ENCODE results near the gene STIMATE.

The STIMATE gene

GRCh38 chr3:52892625-52893311 lies 4.6 kb downstream of the STIMATE start:
- peak; percentile 41 for DNase-seq

- DNase-seq: no peak
These were observed 5.1 kb downstream of the STIMATE start for GRCh38 chr3:52892290-52892624.

DNA sequence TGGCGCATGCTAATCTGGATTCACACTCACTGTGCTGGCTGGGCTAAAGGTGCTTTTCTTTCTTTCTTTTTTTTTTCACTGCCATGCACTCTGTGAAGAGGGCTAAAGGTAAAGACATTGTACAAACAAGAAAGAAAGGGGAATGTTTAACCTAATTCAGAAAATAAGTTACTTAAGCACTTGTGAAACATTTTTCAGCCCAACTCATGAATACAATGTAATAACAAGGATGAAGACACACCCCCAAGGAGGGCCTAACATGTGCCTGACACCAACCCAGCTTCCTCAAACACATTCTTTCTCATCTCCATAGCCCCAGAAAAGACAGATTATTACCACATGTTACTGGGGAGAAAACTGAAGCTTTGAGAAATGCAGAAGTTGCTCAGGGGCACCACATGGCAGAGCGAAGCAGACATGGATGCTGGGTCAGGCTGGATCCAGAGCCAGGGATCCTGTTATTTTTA lies 5.7 kb downstream of the STIMATE start:
- DNase-seq: no peak

DNA sequence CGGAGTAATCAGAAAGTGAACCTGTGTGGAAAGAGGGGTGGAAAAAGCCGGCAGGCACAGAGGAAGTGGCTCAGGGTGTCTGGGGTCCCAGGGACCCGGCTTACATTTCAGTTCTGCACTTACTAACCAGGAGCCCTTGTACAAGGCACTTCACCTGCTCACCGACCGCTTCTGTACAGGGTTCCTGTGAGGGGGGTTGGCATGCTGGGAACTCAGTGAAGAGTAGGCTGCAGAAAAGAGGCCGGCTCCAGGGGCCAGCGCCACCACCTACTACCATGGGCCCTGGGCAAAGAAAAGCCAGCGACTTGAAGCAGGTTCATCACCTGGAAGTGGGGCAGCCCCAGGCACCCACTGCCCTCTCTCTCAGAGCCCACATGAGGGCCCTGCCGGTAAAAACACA lies 6.2 kb downstream of the STIMATE start:
- peak; percentile 23 for DNase-seq

GRCh38 chr3:52890735-52891134 lies 6.6 kb downstream of the STIMATE start:
- DNase-seq: peak; percentile 50

GRCh38 chr3:52889901-52890300 lies 7.4 kb downstream of the STIMATE start:
- no peak for DNase-seq

DNA sequence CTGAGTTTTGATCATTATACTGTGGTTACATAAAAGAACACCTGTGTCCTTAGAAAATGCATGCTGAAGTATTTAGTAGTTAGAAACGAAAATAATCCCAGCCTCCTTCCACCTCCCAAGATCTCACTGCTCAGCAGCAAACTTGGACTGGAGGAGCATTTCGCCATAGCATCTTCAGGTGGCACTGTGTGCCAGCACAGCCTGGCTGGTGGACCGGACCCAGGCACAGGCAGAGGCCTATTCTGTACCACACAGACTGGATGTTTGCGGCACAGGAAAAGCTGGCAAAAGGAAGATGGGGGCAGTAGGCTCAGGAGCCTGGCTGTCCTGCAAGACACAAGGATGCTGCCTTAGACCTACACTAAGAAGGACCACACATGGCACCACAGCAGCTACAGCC lies 10.2 kb downstream of the STIMATE start:
- DNase-seq: no peak

GRCh38 chr3:52886049-52886730 lies 11.2 kb downstream of the STIMATE start:
- no peak for DNase-seq

- no peak for DNase-seq
These were observed 15.0 kb downstream of the STIMATE start for GRCh38 chr3:52882377-52882776.

DNA sequence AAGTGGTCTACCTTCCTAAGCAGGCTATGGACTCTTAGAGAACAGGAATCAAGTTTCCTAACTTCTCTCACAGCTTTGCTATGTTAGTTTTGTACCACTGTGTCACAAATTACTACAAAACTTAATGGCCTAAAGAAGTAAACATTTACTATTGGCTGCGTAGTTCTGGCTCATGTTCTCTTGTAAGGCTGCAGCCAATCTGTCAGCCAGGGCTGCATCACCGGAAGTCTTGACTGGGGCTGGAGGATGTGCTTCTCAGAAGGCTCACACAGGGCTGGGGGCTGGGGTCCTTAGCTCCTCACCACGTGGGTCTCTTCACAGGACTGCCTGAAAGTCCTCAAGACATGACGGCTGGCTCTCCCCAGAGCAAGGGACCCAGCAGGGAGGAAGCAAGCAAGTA lies 15.5 kb downstream of the STIMATE start:
- DNase-seq: no peak

DNA sequence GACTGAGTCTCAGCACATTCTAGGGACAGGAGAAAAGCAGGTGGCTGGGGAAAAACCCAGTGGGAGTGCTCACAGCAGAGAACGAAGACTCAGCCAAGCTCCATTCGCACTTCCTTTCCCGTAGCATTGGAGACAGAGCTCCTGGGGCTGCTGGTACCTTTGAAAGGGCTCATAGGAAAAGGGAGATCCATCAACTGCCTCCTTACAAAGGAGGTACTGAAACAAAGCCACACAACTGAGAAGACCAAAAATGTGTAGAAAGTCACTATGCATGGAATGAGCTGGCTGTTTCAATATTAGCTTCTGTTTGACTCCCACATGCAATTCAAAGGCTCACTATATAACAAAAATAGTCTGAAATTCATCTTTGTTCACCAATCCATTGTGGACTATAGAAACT lies 16.9 kb downstream of the STIMATE start:
- DNase-seq: no peak

- no peak for DNase-seq
These were observed 17.3 kb downstream of the STIMATE start for GRCh38 chr3:52880047-52880446.

DNA sequence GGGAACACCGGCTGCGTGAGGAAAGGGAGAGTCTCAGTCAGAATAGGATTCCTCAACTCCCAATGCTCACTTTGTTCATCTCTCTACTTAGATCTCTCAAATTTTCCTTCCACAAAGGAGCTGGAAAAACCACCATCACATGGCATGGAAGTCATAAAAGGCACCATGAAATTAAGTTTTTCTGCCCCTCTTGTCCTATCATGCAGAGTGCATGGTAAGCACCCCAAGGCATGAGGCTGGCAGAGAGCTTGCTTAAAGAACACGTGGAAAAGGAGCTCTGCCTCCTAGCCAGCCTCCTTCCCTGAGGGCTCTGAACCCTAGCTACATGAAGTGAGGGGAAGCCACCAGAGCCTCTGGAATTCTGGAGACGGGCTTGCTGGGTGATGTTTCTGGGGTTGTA lies 17.8 kb downstream of the STIMATE start:
- no peak for DNase-seq

DNA sequence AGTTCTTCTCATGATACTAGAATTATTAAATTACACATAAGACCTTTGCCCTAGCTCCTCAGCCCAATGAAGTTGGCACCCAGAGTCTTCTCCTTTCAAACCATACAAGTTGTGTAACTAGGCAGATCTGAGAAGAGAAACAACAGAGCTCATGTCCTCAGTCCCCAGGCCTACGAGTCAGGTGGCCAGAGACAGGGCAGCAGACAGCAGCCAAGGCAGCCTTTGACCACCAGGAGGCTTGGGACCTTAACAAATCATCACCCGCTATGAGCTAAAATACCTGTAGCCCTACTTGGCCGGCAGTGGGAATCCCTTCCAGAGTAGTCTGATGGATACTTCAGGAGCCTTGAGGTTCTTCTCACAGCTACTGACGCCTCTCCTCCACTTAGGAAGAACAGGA lies 18.3 kb downstream of the STIMATE start:
- DNase-seq: no peak

GRCh38 chr3:52877085-52877484 lies 20.3 kb downstream of the STIMATE start:
- no peak for DNase-seq

GRCh38 chr3:52874864-52875587 lies 22.3 kb downstream of the STIMATE start:
- DNase-seq: peak; percentile 19

GRCh38 chr3:52874160-52874701 lies 23.1 kb downstream of the STIMATE start:
- DNase-seq: no peak

DNA sequence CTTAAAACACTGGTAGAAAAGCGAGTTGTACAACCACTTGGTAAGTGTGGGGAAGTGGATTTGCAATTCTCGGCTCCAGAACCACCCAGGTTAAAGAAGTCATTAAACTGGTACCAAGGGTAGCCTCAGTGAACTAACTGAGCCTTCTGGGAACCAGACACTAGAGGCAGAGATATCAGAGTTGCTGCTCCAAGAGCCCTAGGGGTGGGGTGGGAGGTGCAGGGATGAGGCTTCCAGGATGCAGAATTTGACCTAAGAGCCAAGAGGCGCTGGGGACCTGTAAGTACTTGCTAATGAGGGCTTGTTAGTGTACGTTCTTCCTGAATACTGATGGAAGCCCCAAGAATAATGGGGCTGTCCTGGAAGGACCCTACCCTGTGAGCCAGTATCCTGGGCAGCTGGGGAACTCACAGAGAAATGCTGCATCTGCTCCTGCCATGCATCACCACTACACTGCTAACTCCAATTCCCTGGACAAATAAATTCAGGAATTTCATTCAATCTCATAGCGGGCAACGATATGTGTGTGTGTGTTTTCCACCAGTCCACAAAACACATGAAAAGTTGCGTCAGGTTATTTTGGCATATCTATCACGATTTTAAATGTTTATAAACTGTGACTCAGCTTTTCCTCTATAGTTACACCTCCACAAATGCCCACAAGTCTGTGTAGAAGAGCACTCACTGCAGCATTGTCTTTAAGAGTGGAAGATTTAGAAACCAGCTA lies 23.8 kb downstream of the STIMATE start:
- DNase-seq: no peak

DNA sequence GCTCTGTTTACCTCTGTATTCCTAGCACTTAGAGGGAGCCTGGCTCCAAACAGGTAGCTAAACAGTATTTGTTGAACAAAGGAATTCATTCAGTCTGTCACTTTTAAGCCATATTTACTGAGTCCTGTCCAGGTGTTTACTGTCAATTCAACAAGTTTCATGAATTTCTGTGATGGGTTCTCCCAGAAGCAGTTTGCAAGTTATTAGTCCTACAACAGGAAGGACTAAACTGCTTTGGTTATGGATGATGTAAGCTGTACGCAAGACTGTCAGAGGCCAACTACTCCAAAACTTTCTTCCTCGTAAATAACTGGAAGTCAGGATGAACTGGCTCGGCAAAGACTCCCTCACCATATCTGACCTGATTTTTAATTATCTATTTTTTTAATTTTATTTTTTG lies 25.1 kb downstream of the STIMATE start:
- DNase-seq: no peak

DNA sequence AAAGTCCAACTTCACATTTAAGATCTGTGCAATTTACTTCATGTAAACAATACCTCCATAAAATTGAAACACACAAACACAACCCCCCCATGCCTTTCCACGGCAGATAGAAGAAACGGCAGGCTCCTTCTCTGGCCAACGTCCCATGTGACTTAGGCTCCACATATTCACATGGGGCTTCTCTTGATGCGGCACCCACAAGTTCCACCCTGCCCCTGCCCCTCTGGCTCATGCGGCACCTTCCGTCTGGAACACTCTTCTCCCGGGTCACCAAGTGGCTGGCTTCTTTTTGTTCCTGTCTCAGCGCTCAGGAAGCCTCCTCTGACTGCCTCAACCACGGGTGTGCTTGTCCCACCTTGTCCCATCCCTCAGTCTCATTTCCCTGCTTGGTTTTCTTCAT lies 25.6 kb downstream of the STIMATE start:
- DNase-seq: no peak

- no peak for DNase-seq
These were observed 26.9 kb downstream of the STIMATE start for GRCh38 chr3:52870471-52870870.

- DNase-seq: no peak
These were observed 30.9 kb downstream of the STIMATE start for GRCh38 chr3:52866427-52866826.

DNA sequence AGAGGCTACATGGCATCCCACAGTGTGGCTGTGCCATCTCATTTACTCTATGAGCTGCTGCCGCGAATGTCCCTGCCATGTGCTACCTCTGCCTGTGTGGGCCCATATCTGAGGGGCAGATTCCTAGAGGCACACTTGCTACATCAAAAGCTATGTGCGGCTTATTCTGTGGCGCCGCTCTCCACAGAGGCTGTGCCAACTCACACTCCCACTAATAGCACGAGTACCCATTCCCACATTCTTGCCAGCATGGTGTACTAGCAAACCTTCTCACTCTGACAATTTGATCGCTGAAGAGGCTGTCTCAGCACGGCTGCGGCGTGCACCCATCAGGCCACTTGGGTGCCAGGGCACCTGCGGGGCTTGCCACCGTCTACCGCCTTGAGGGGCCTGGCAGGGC lies 31.4 kb downstream of the STIMATE start:
- no peak for DNase-seq
